AG08396 (cell line): ENCODE data around the gene KLHDC8A.

Source experiments
- DNase-seq: peaks from one replicate; pipeline ENCODE4 v3.0.0; 2012; ENCODE audit warnings: low spot score, mixed read lengths

Gene KLHDC8A

DNA sequence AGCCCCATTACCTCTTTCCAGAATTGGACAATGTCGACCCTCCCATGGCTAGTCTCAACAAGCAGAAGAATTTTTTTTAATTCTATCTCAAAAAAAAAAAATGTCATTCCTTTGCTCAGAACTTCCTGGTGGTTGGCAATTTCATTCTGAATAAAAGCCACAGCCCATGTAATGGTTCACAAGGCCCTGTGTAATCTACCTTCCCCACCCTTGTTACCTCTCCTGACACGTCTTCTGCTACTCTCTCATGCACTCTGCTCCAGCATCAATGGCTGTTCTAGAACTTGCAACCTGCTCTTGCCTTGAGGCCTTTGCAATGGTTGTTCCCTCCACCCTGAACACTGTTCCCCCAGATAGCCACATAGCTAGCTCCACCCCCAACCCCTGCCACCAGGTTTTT, 60.6 kb downstream of the KLHDC8A start:
- no peak for DNase-seq

DNA sequence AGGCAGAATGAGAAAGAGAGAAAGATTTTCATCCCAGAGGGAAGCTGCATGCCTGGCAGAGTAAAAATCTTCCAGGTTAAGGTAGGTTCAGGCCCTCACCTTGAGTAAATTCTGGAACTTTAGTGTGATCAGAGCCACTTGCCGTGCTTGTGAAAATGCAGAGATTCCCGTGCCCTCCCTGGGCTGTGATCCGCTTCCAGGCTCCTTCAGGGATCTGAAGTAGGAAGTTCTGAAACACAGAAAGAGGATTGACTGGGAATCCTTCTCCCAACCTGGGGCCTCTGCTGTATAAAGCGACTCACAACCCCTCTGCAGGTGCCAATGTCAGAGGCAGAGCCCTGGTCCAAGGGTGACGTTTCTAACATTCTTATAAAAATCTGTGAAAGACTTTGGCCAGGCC, 61.8 kb downstream of the KLHDC8A start:
- DNase-seq = no peak

DNA sequence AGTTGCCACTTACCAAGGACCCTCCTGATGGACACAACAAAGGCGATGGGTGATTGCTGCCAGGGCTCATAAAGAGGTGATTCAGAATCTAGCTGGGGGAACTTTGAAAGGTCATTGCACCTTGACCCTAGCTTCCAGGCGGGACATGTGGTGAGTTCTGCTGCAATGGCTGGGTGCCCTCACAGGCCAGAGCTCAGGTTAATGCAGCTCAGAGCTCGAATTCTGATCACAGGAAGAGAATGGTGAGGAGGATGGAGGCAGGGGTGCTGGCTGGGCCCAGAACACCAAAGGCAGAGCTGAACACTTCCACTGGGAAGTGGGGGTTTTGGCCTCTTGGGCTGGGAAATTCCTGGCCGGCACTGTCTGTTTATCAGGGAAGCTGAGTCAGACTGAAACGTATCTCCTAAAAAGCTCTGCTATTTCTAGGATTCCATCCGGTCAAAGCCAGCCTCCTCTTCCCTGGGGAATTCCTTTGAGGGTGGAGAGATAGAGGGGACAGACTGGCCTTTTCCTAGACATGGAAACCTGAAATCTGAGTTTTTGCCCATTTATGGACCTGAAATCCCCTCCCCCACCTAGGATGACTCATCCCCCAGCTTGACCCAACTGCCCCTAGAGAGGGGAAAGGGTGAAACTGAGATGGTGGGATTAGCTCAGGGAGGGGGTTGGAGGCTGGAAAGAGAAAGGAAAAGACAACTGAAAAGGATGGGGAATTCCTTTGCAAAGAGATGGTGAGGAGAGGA, 62.4 kb downstream of the KLHDC8A start:
- peak; percentile 71 for DNase-seq

DNA sequence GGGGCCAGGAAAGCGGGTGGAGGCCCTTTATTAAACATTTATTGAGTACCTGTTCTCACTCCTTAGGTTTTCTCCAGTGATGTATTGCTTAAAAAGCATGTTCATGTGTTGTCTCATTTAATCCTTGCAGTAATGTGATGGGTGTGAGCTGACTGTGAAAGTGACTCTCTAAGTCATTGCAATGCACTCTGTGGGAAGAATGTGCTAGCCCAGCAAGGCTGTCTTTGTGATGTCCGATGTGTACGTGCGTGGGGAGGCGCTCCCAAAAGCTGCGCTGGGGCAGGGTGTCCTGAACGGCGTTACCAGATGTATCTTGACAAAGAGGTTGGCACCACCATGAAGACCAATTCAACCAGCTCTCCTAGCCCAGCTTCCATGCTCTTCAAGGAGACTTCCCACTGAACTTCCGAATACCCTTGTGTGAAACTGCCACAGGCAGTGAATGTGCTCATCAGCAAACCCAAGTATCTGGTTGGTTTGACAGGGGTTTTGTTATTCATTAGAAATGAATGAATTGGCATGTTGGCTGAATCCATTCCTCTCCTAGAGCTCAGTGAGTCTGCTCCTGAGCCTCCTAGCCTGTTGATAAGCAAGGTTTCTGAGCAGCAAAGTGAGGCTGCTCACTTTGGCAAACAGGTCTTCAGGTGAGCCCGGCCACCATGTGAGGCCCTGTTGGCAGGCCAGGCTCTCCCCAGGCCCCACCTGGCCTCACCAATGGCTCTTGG, 63.2 kb downstream of the KLHDC8A start:
- no peak for DNase-seq

DNA sequence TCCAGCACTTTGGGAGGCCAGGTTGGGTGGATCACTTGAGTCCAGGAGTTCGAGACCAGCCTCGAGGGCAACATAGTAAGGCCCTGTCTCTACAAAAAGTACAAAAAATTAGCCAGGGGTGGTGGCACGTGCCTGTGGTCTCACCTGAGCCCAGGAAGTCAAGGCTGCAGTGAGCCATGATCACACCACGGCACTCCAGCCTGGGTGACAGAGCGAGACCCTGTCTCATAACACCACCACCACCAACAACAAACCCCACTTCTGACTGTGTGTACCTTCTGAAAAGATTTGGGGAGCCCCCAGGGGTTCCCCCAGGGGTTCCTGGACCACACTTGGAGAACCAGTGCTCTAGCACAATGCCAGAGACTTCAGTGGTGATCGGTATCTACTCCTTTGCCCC, 65.1 kb downstream of the KLHDC8A start:
- DNase-seq = no peak

DNA sequence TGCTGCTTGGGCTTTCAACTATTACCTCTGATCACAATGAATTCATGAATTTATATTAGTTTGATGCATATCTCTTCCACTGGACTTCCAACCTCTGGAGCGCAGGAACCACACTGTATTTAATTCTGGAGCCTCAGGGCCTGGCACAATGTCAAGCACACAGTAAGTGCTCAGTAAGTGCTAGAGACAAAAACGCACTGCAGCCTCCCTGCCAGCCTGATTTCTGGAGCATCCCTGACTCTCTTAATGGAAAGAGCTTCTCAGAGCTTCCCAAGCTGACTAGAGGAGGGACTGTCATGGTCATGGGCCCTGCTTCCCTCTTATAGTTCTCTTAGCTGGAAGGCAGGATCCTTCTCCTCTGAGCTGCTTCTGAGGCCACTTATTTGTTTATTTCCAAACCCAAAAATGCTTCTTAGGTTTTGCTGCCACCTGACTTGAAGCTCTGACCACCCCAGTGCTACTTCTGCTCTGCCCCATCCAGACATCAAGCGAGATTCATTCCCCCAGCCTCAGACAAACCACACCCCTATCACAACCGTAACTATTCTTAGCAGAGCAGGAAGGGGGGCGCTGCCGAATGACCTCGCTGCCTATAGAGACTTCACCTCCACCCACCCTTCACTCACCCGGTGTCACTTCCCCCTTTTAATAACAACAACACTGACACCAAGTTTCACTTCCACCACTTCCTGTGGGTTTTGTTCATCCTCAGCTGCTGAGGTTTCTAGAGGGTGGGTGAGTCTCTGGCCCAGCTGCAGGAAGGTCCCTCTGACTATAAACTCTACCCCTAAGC, 68.8 kb downstream of the KLHDC8A start:
- no peak for DNase-seq

DNA sequence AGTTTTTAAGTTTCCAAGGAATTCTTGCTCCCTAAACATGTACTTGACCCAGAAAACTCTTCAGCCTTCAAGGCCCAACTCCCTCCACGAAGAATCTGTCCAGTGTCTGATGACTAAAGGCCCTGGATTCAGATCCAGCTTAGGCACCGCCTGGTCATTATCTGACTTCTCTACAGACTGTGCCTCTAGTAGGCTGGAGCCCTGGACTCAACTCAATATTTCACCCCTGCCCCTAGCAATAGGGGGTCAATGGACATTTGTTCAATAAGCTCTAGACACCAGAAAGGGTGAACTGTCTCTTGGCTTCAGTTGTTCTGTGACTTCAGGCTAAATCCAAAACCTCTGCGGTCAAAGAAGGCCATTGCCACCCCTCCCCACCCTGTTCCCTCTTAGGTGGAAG, 69.6 kb downstream of the KLHDC8A start:
- no peak for DNase-seq

DNA sequence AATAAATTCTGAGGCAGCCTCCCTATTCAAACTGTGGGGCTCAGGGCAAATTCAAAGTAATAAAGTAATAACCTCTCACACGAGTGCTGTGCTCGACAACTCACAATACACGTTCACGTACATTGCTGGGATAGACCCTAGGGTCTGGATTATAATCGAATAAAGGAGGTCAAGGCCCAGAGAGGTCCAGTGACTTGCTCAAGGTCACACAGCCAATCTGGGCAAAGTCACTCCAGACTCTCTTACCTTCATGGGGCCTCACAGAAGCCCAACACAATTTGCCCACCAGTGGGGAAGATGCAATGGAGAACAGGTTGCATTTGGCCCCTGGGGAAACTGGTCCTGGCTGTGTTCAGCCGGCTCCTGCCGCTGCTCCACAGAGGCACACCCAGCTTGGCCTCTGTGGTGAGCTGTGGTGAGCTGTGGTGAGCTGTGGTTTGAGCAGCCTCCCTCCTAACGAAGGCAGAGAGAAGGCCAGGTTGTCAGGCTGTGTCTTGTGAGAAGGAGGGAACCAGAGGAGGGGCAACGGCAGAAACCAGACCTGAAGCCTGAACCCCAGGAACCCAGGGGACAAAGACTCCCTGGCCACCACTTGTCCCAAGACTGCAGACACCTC, 70.3 kb downstream of the KLHDC8A start:
- DNase-seq = no peak
